Femur (tissue), 1 donor: ENCODE results near the gene SENP7.
"Not testable (repeated sequence)": the region's sequence is repeated elsewhere in the genome, so short reads cannot be mapped to it uniquely, and the experiment has no call there.

Experiments
- DNase-seq: peaks from one replicate; pipeline ENCODE4 v3.0.0-alpha.2; 2017

Gene SENP7, protein sequence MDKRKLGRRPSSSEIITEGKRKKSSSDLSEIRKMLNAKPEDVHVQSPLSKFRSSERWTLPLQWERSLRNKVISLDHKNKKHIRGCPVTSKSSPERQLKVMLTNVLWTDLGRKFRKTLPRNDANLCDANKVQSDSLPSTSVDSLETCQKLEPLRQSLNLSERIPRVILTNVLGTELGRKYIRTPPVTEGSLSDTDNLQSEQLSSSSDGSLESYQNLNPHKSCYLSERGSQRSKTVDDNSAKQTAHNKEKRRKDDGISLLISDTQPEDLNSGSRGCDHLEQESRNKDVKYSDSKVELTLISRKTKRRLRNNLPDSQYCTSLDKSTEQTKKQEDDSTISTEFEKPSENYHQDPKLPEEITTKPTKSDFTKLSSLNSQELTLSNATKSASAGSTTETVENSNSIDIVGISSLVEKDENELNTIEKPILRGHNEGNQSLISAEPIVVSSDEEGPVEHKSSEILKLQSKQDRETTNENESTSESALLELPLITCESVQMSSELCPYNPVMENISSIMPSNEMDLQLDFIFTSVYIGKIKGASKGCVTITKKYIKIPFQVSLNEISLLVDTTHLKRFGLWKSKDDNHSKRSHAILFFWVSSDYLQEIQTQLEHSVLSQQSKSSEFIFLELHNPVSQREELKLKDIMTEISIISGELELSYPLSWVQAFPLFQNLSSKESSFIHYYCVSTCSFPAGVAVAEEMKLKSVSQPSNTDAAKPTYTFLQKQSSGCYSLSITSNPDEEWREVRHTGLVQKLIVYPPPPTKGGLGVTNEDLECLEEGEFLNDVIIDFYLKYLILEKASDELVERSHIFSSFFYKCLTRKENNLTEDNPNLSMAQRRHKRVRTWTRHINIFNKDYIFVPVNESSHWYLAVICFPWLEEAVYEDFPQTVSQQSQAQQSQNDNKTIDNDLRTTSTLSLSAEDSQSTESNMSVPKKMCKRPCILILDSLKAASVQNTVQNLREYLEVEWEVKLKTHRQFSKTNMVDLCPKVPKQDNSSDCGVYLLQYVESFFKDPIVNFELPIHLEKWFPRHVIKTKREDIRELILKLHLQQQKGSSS

DNA sequence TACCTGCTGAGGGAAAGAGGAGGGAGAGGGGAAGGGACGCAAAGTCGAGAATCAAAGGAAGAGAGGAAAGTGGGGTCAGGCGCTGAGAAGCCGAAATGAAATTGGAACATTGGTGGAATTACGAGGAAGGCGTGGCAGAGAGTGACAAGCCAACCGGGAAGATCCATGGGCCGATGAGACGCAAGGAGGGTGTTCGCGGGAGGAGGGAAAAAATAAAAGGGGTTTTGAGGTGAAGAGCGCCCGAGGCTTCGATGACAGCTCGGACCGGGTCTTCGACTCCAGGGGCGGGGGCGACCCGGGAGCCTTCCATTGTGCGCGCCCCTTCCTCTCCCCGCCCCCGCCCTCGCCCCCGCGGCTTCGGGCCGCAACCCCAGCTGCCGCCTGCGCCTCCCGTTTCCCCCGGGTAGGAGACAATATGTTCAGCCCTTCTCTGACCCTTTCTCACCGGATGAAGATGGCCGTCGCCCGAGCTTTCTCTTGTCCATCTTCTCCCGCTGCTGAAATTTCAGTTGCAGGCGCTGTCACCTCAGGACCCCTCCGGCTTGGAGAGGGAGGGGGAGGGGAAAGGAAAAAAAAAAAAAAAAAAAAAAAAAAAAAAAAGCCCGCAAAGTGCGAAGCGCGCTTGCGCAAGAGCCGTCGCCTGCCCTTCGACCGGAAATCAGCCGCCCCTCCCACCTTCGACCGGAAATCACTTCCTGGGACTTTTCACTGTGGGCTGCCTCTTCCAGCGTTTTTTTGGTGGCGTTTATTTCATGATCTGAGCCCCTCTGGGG is at the start of gene SENP7:
Gene SENP7, minus strand, starts transcription at position 567 of the 773 bp plus-strand sequence. Its CDS starts 82 bp downstream, at position 485.
- DNase-seq, result peak; percentile 91

DNA sequence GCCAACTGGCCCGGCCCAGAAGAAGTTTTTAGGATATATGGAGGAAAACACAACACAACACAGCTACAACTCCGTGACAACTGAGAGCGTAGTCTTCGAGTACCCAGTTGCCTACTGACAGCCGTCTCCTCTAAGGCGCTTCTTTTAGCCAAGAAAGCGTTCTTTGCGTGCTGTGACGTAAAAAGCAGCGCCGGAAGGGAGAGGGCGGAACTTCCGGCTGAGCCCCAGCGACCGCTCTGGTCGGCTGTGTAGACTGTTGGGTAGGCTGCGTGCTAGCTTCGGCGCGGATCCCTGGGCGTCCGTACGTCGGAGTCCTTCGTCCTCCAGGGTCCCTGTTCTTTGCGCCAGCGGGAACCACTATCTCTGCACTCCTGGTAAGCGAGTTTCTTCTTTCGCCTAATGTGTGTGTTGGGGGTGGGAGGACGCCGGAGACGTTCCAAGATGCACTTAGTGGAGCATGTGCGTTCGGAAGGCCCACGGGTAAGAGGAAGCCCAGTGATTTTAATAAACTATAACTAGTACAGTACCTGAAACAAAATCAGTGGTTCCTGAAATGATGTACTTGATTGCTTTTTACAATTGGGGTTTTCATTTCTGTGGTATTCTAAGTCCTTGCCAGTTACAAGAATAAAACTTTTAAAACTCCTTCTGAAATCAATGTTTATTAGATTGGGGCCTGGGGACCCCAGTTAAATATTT is 48.8 kb upstream of the SENP7 start, which contains the start of gene TRMT10C:
Gene TRMT10C, plus strand, starts transcription at position 239 of the 699 bp plus-strand sequence. CDS start 2,914 bp downstream, outside the sequence.
- DNase-seq, result peak; percentile 97

DNA sequence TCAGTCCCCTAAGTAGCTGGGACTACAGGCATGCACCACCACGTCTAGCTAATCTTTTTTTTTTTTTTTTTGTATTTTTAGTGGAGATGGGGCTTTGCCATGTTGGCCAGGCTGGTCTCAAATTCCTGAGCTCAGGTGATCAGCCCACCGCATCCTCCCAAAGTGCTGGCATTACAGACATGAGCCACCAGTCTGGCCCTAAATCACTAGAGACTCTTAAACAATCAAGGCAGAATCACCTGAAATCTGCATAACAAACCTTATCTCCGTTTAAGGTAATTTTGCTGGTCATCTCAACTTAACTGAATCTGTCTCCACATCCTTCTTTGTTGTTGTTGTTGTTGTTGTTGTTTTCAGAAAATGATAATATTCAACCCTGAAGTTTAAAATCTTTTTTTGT is 43.1 kb upstream of the SENP7 start:
- no peak for DNase-seq

DNA sequence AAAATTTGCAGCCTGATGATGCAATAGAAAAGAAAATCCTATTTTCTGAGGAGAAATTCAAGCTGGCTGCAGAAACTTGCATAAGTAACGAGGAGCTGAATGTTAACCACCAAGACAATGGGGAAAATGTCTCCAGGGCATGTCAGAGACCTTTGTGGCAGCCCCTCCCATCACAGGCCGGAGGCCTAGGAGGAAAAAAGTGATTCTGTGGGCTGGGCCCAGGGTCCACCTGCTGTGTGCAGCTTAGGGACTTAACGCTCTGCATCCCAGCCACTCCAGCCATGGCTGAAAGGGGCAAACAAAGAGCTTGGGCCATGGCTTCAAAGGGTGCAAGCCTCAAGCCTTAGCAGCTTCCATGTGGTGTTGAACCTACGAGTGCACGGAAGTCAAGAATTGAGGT is 40.4 kb upstream of the SENP7 start:
- DNase-seq, result not testable (repeated sequence)

DNA sequence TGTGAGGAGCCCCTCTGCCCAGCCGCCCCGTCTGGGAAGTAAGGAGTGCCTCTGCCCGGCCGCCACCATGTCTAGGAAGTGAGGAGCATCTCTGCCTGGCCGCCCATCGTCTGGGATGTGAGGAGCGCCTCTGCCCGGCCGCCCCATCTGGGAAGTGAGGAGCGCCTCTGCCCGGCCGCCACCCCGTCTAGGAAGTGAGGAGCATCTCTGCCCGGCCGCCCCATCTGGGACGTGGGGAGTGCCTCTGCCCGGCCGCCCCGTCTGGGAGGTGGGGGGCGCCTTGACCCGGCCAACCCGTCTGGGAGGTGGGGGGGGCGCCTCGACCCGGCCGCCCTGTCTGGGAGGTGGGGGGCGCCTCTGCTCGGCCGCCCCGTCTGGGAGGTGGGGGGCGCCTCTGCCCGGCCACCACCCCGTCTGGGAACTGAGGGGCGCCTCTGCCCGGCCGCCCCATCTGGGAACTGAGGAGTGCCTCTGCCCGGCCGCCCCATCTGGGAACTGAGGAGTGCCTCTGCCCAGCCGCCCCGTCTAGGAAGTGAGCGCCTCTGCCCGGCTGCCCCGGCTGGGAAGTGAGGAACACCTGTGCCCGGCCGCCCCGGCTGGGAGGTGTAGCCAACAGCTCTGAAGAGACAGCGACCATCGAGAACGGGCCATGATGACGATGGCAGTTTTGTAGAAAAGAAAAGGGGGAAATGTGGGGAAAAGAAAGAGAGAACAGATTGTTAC is 38.5 kb upstream of the SENP7 start:
- not testable (repeated sequence) for DNase-seq

DNA sequence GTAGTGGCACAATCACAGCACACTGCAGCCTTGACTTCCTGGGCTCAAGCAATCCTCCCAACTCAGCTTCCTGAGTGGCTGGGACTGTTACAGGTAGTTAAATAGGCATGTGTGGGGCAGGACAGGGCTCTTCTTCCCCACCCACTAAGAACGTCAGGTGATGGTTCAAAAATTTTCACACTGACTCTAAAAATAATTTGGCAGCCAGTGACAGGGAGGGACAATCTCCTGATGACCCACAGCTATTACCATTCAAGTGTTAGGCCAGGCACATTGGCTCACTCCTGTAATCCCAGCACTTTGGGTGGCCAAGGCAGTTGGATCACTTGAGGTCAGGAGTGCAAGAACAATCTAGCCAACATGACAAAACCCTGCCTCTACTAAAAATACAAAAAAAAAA is 36.5 kb upstream of the SENP7 start:
- DNase-seq, result no peak

DNA sequence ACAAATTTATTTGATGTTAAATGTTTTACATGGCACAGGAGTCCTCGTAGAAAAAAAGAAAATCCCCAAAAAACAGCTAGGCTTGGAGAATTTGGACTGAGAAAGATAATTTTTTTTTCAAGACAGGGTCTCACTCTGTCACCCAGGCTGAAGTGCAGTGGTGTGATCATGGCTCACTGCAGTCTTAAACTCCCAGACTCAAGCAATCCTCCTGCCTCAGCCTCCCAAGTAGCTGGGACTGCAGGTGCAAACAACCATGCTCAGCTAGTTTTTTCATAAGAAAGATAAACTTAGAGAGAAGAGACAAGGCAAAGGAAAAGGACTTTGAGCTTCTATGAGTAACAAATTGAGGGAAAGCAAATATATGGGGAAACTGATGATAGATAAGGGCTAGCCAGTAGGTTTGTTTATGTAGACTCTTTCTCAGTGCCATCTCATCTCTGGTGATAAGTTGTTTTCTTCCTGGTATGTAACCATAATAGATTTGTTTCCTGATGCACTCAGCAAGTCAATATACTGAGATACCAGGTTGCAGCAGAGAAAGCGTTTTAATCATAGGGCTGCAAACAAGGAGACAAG is 35.6 kb upstream of the SENP7 start:
- DNase-seq, result no peak

DNA sequence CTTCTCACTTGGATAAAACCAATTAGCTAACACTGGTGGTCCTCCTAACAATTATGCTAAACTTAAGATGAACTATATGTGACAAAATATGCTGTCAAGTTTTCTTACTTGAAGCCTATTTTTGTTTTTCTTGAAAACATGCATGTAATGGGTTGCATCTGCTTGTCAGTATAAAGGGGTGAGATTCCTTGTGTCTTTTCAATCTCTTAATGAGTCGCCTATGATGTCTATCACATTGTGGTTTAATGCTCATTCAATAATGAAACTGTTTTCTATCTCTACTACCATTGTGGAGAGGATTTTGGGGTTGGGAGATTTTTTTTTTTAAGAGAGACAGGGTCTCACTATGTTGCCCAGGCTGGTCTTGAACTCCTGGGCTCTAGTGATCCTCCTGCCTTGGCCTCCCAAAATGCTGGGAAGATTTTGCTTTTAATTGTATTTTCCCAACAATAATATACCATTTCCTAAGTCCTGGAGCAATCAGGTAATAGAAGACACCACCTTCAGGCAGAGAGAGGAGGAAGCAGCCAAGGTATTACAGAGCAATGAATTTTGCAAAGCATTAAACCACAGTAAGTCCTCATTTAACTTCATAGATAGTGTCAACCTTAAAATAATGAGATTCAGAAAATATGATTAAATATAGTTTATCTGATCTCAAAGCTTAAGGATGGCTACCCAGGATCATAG is 31.3 kb upstream of the SENP7 start:
- DNase-seq, result no peak

DNA sequence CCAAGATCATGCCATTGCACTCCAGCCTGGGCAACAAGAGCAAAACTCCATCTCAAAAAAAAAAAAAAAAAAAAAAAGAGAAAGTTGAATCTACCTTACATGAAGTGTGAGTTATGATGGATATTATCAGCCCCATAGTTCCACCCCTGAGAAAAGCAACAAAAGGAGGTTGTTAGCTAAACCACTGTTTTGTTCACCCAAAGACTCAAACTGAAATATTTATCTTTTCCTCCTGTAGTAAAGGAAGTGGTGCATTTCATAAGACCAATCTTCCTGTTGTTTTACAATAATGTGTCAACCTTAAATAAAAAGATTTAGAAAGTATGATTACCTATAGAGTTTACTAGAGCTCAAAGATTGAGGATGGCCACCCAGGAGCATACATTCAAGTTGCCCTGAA is 29.9 kb upstream of the SENP7 start:
- DNase-seq, result no peak

DNA sequence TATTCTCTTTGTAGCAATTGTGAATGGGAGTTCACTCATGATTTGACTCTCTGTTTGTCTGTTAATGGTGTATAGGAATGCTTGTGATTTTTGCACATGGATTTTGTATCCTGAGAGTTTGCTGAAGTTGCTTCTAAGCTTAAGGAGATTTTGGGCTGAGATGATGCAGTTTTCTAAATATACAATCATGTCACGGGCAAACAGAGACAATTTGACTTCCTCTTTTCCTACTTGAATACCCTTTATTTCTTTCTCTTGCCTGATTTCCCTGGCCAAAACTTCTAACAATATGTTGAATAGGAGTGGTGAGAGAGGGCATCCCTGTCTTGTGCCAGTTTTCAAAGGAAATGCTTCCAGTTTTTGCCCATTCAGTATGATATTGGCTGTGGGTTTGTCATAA is 23.9 kb upstream of the SENP7 start:
- not testable (repeated sequence) for DNase-seq

DNA sequence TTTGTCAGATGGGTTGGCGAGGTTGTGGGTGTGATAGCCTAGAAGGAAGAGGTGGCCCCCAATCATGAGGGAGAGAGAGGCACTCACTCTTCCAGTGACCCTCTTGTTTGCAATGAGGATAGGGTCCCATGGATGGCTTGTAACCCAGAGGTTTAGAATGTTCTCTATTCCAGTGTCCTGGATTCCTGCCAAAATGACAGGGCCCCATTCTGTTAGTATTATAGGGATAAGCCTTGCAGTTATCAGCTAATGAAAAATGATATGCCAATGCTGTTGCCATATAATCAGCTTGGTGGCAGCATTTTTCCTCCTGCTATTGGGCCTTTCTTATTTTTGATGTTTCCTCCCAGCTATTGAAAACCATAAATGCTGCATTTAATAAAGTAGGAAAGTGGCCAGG is 23.3 kb upstream of the SENP7 start:
- no peak for DNase-seq

DNA sequence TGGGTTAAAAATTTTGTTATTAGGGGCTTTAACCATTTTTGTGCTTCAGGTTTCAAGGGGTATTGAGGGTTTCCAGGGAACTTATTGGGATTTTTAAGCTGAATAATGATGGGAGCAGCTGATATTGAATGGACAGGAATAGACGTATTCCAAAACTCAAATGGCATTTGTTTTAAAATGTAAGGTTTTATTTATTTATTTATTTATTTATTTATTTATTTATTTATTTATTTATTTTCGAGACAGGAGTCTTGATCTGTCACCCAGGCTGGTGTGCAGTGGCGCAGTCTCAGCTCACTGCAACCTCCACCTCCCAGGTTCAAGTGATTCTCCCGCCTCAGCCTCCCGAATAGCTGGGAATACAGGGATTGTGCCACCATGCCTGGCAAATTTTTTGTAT is 22.2 kb upstream of the SENP7 start:
- no peak for DNase-seq

DNA sequence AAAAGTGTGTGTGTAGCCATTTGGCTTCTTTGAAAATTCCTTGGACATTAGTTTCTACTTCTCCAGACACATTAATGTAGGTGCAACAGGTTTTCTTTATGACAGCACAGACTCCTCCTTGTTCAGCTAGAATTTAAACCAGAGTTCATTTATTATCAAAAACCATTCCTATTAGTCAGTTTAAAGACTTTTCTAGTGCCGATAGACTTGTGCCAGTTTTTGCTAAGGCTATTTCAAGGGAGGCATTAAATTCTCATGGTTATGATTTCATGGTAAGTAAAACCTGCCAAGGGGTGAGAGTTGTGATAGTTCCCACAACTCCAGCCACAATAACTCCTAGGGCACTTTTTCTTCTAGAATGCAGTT is 20.6 kb upstream of the SENP7 start:
- DNase-seq, result no peak

DNA sequence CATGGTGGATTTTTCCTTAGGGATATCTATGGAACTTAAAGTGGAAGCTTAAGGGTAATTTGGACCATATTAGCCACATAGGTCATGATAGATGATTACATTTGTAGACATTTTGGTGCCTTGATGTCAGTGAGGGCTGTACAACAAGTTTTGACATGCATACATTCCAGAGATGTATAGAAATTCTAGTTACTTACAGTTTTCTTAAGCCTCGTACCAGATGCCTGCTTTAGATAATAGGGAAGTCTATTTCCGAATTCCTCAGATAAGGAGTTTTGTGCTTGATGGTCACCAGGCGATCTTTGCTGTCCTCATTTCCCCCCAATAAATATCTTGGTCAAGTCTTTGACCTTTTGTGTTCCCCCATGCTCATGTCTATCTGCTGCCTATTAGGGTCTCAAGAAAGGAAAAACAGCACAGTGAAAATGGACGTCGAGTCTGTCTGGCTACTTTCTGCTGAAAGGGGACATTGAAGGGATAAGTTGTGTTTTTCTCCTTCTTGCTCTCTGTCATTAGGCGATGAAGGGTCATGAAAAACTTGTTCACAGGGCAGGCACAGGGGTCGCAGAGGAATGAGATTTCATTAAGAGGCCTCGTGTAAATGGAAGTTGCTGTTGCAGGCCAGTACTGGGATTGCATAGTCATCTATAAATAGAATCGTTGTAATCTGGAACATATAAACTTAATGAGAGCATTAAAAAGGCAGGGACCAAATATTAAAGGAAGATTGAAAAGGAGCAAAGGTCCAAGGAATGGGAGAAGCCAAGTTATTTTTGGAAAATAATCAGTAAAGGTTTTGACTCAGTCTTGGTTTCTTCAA is 20.0 kb upstream of the SENP7 start:
- no peak for DNase-seq

DNA sequence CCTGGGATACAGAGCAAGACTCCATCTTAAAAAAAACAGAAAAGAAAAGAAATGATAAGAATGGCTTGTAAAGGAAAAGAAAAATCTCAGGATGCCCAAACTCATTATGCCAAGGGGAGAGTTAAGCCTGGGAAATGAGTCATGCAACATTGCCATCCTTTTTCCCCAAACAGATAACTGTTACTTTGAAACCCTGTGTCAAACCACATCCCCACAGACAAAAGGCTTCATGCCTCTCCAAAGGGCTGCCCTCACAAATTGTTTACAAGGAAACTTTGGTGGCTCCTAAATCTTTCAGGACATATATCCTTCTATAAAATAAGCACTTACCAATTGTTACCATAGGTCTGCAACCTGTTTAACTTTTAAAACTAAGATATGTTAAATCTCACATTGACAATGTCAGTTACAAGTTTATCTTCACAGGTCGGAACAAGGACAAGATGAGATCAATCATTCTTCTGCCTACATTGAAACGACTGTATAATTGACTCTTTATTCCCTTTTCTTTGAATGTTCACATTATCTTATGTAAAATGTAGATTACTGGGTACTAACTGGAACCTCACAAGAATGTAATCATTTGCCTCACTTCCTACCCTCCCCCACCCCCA is 18.6 kb upstream of the SENP7 start:
- DNase-seq, result no peak

DNA sequence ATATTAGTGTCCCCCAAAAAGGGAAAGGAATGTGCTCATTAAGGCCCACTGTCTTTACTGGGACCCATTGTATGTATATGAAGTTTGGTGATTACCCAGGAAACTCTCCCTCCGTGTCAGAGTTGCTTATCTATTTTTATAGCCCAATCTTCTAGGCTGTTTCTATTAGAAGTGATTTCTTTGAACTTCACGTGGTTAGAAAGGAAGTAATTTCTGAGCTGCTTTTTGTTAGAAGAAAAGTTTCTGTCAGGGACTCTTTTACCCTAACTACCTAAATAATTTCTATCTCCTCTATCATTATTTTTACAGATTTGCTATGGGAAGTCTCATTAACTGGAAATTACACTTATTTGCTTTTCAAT is 17.7 kb upstream of the SENP7 start:
- no peak for DNase-seq

DNA sequence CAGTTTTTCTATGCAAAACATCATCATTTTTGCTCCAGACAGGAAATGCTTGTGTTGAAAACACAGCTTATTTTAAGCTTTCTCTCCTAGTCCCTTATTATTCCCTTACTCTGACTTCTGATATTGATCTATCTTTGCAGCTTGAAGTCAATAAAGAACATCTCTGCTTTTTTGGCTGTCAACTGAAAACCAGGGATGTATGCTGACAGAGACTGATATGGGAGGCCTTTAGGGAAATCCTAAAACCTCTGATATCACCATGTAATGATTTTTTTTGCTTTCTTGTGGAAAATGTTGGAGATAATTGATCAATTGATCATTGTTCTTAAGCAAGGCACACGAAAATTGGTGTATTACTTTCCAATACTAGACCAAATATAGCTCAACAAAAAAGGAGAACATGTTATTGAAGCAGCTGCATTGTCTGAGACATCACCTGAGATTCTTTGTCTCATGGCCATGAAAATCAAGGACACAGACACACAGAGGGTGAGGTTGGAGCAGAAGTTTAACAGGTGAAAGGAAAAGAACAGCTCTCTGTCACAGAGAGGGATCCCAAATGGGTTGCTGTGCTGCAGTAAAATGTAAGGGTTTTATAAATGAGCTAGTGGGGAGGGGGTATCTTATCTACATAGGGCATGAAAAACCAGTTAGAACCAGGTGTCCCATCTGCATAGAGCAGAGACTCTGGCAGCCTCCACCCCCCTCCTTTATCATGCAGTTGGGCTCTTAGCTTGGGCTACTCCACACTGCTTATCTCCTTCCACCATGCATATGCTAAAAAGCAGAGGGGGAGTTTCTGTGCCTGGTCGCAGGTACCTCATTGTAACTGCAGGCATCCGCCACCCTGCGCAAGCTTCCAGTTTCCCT is 17.0 kb upstream of the SENP7 start:
- no peak for DNase-seq

DNA sequence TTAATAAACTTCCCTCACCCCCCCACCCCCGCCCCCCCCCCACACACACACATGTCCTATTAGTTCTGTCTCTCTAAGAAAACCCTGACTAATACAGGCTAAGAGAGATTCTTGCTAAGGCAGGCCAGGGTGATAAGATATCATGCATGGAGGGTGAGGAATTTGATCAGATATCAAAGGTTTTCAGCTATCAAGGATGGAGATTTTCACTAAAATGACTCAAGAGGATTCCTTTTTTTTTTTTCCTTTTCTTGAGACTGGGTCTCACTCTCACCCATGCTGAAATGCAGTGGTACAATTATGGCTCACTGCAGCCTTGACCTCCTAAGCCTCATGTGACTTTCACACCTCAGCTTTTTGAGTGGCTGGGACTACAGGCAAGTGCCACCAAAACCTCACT is 14.9 kb upstream of the SENP7 start:
- DNase-seq, result no peak
